ENCODE data around the gene RBM47.
A peak's percentile ranks its signal among the peaks of the same experiment; 100 is the strongest.
"Not testable (repeated sequence)": the region's sequence is repeated elsewhere in the genome, so short reads cannot be mapped to it uniquely, and the experiment has no call there.

Gene RBM47

GRCh38 chr4:40559585-40560465 is 69.8 kb downstream of the RBM47 start:
- DNase-seq, result no peak

- DNase-seq, result no peak
Observed at GRCh38 chr4:40557736-40558135, 71.9 kb downstream of the RBM47 start.

- no peak for DNase-seq
Observed at GRCh38 chr4:40555176-40555900, 74.3 kb downstream of the RBM47 start.

- not testable (repeated sequence) for DNase-seq
Observed at GRCh38 chr4:40554641-40555040, 75.0 kb downstream of the RBM47 start.

GRCh38 chr4:40553995-40554394 is 75.7 kb downstream of the RBM47 start:
- DNase-seq, result no peak

GRCh38 chr4:40552536-40552935 is 77.1 kb downstream of the RBM47 start:
- DNase-seq, result no peak

- DNase-seq, result not testable (repeated sequence)
Observed at GRCh38 chr4:40551568-40552136, 78.0 kb downstream of the RBM47 start.

- no peak for DNase-seq
Observed at GRCh38 chr4:40550948-40551462, 78.7 kb downstream of the RBM47 start.

GRCh38 chr4:40550196-40550595 is 79.5 kb downstream of the RBM47 start:
- DNase-seq, result no peak

GRCh38 chr4:40548256-40548655 is 81.4 kb downstream of the RBM47 start:
- DNase-seq, result no peak

- no peak for DNase-seq
Observed at GRCh38 chr4:40547789-40548132, 81.9 kb downstream of the RBM47 start.

- DNase-seq, result no peak
Observed at GRCh38 chr4:40546969-40547788, 82.5 kb downstream of the RBM47 start.

- DNase-seq, result no peak
Observed at GRCh38 chr4:40546506-40546905, 83.2 kb downstream of the RBM47 start.

GRCh38 chr4:40545487-40545886 is 84.2 kb downstream of the RBM47 start:
- DNase-seq, result not testable (repeated sequence)

- no peak for DNase-seq
Observed at GRCh38 chr4:40544221-40544620, 85.4 kb downstream of the RBM47 start.

GRCh38 chr4:40540800-40541199 is 88.9 kb downstream of the RBM47 start:
- no peak for DNase-seq

GRCh38 chr4:40536032-40536431 is 93.6 kb downstream of the RBM47 start:
- DNase-seq, result no peak

GRCh38 chr4:40531636-40532023 is 98.0 kb downstream of the RBM47 start:
- DNase-seq, result no peak

- no peak for DNase-seq
Observed at GRCh38 chr4:40530961-40531635, 98.6 kb downstream of the RBM47 start.

GRCh38 chr4:40526741-40527140 is 102.9 kb downstream of the RBM47 start:
- DNase-seq, result no peak

GRCh38 chr4:40525752-40526598 is 103.7 kb downstream of the RBM47 start:
- peak; percentile 32 for DNase-seq
